Progenitor cell of endocrine pancreas (in vitro differentiated cells): ENCODE measurements around the gene ADRA2C. TPM values are rescaled to one million over a fixed set of nuclear protein-coding genes. Genes with fewer than 3 reads are reported as not detected.

Experiments
- DNase-seq: peaks from one replicate; pipeline ENCODE4 v3.0.0; 2021; ENCODE audit warnings: low spot score; ENCODE audit not compliant: unreplicated experiment
- H3K27ac Mint-ChIP-seq: 2 replicates; pipeline ENCODE4 v1.8.0; 2021; ENCODE audit warnings: mild to moderate bottlenecking, moderate library complexity, mixed read lengths
- H3K27me3 Mint-ChIP-seq: 2 replicates; pipeline ENCODE4 v1.8.0; 2021; ENCODE audit warnings: mixed read lengths
- H3K36me3 Mint-ChIP-seq: 2 replicates; pipeline ENCODE4 v1.8.0; 2022; ENCODE audit warnings: mixed read lengths; ENCODE audit not compliant: insufficient read depth
- H3K4me1 Mint-ChIP-seq: 2 replicates; pipeline ENCODE4 v1.8.0; 2021; ENCODE audit warnings: low read depth, mixed read lengths
- H3K4me3 Mint-ChIP-seq: 2 replicates; pipeline ENCODE4 v1.8.0; 2021; ENCODE audit warnings: low read depth, mild to moderate bottlenecking, moderate library complexity, mixed read lengths
- H3K9me3 Mint-ChIP-seq: 2 replicates; pipeline ENCODE4 v1.8.0; 2021; ENCODE audit warnings: low read depth, mixed read lengths
- total RNA-seq: library from RNA; stranded (reverse); gene quantifications from 2 replicates; pipeline ENCODE4 v1.2.1, GENCODE V29; 2021
- TF ChIP-seq, protein P1 (sequence below): fragments of 200-600 bp; sonication (generic); IDR thresholded peaks from one replicate; pipeline ENCODE4 v1.5.0; 2021; ENCODE audit warnings: antibody characterized with exemption, mild to moderate bottlenecking; ENCODE audit not compliant: unreplicated experiment

The ADRA2C gene
- total RNA-seq, 1 donor from 2014 or later: 3.0 TPM

DNA sequence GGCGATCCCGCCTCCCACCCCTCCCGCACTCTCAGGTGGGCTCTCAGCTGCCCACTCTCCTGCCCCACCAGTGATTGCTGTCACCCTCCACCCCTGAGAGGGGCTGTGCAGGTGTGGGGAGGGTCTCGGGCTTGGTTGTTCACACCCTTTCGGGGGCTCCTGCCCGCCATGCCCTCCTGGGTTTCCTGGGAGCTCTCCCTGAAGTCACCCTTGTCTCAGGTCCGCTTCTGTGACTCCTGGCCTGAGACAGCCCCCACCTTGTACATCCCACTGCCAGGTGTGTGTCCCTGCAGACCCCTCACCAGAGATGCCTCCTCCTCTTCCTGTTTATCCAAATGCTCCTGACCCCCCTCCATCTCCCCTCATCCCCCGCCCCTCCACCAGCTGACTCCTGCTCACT is 37.8 kb downstream of the ADRA2C start:
- peaks cover 37% of the 10 kb centered on the region for H3K27me3 Mint-ChIP-seq
- peaks cover 9% of the 10 kb centered on the region for H3K4me1 Mint-ChIP-seq
- no peak overlapping the region for H3K27ac Mint-ChIP-seq
- H3K9me3 Mint-ChIP-seq: no peaks in the 10 kb centered on the region
- TF ChIP-seq, protein P1, sequence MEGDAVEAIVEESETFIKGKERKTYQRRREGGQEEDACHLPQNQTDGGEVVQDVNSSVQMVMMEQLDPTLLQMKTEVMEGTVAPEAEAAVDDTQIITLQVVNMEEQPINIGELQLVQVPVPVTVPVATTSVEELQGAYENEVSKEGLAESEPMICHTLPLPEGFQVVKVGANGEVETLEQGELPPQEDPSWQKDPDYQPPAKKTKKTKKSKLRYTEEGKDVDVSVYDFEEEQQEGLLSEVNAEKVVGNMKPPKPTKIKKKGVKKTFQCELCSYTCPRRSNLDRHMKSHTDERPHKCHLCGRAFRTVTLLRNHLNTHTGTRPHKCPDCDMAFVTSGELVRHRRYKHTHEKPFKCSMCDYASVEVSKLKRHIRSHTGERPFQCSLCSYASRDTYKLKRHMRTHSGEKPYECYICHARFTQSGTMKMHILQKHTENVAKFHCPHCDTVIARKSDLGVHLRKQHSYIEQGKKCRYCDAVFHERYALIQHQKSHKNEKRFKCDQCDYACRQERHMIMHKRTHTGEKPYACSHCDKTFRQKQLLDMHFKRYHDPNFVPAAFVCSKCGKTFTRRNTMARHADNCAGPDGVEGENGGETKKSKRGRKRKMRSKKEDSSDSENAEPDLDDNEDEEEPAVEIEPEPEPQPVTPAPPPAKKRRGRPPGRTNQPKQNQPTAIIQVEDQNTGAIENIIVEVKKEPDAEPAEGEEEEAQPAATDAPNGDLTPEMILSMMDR: no peak
- H3K4me3 Mint-ChIP-seq: no peak overlapping the region
- no peak for DNase-seq
- no peaks in the 10 kb centered on the region for H3K36me3 Mint-ChIP-seq

DNA sequence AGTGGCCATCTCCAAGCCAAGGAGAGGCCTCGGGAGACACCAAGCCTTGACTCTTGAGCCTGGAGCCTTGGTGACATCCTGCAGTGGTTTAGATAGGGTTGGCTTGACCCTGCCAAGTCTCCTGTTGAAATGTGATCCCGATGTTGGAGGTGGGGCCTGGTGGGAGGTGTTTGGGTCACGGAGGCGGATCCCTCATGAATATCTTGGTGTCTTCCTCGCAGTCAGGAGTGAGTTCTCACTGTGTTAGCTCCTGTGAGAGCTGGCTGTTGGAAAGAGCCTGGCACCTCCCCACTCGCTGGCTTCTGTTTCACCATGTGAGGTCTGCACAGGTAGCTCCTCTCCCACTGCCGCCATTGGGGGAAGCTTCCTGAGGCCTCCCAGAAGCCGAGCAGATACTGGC is 38.8 kb downstream of the ADRA2C start:
- H3K27me3 Mint-ChIP-seq: peaks cover 41% of the 10 kb centered on the region
- H3K4me1 Mint-ChIP-seq: peaks cover 9% of the 10 kb centered on the region
- no peak overlapping the region for H3K4me3 Mint-ChIP-seq
- no peak for DNase-seq
- H3K27ac Mint-ChIP-seq: no peak overlapping the region
- TF ChIP-seq, protein P1: no peak
- no peaks in the 10 kb centered on the region for H3K36me3 Mint-ChIP-seq
- H3K9me3 Mint-ChIP-seq: no peaks in the 10 kb centered on the region

DNA sequence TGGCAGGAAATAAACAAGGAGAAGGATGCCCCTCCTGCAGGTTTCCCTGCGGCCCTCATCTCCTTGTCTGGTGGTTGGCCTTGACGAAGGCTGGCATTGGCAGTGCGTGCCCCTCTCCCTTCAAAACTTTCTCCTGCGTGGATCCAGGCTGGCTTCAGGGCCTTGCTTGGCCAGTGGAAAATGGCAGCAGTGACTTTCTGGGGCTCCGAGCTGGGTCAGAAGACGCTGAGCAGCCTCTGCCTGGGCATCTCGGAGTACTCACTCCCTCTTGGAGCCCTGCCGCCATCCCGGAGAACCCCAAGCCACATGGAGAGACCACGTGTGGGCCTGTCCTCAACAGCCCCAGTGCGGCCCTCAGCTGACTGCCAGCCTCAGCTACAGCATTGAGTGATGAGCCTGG is 39.5 kb downstream of the ADRA2C start:
- H3K27ac Mint-ChIP-seq: no peak overlapping the region
- TF ChIP-seq, protein P1: no peak
- no peaks in the 10 kb centered on the region for H3K9me3 Mint-ChIP-seq

DNA sequence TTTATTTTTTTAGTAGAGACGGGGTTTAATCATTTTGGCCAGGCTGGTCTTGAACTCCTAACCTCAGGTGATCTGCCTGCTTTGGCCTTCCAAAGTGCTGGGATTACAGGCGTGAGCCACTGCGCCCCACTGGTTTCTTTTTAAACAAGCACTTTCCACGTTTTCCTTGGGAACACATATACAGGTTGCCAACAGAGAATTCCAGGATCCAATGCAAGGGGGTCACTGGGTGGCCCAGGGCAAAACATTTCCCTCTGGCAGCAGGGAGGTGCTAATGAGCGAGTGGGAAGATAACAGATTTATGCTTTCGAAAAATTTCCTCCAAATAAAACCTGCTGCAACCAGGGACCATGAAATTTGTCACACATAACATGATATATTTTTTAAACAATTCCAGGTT is 41.1 kb downstream of the ADRA2C start:
- Mint-ChIP-seq H3K27me3 (peaks cover 36% of the 10 kb centered on the region), H3K27ac (no peak overlapping the region), H3K36me3 (no peaks in the 10 kb centered on the region), H3K4me1 (peaks cover 9% of the 10 kb centered on the region), H3K9me3 (no peaks in the 10 kb centered on the region), H3K4me3 (no peak overlapping the region)
- no peak for DNase-seq
- TF ChIP-seq, protein P1: no peak

More for the DNA sequence above, 39.5 kb downstream of the ADRA2C start:
- Mint-ChIP-seq H3K36me3 (no peaks in the 10 kb centered on the region), H3K4me3 (no peak overlapping the region), H3K4me1 (peaks cover 9% of the 10 kb centered on the region), H3K27me3 (peaks cover 40% of the 10 kb centered on the region)
- DNase-seq: no peak

DNA sequence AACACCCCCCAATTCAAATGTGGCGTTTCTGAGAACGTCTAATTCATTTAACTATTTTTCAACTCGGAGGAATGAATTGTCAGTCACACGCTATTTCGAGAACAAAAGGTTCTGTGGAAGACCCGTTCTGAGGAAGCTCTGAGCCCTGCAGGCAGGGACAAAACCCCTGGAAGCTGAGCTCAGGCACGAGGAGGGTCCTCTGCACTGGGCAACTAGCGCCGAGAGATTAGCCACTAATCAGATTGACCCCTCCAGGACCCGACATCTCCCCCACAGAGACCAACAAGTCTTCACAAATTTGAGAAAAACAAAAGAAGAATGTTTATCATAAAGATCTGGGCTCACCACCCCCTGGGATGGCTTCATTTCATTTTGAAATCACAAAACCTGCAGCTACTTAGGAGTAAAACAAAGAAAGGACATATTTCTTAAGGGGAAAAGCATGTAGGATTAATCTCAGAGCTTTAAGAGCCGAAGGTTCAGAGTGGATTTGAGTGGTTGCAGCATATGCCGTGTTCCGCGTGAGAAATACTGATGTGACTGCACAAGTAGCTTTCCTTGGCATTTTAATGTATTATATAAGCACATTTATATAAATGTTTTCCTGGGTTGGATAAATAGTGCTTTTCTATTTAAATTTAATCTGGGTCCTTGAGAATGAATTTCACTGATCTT is 41.8 kb downstream of the ADRA2C start:
- TF ChIP-seq, protein P1: no peak
- no peak for DNase-seq
- Mint-ChIP-seq H3K36me3 (no peaks in the 10 kb centered on the region), H3K9me3 (no peaks in the 10 kb centered on the region), H3K27me3 (peaks cover 36% of the 10 kb centered on the region), H3K4me3 (no peak overlapping the region), H3K4me1 (peaks cover 6% of the 10 kb centered on the region), H3K27ac (no peak overlapping the region)
